Parathyroid adenoma (tissue), 2 donors: ENCODE measurements around the gene DUSP2.

Experiments
- H2AFZ ChIP-seq: fragments of 300-600 bp; sonication (generic); one replicate; pipeline ENCODE4 v1.7.0; 2017; ENCODE audit warnings: antibody characterized with exemption, mild to moderate bottlenecking
- H3K27ac ChIP-seq: fragments of 300-600 bp; sonication (generic); one replicate; pipeline ENCODE4 v1.7.0; 2017
- H3K27me3 ChIP-seq: fragments of 300-600 bp; sonication (generic); one replicate; pipeline ENCODE4 v1.7.0; 2017; ENCODE audit warnings: low read length; ENCODE audit not compliant: control insufficient read depth, insufficient read depth
- H3K36me3 ChIP-seq: fragments of 300-600 bp; sonication (generic); one replicate; pipeline ENCODE4 v1.7.0; 2017; ENCODE audit warnings: low read length; ENCODE audit not compliant: control insufficient read depth, insufficient read depth
- H3K4me1 ChIP-seq: fragments of 300-600 bp; sonication (generic); one replicate; pipeline ENCODE4 v1.7.0; 2017; ENCODE audit warnings: control low read depth
- H3K4me2 ChIP-seq: fragments of 300-600 bp; sonication (generic); one replicate; pipeline ENCODE4 v1.7.0; 2017; ENCODE audit warnings: low read length
- H3K4me3 ChIP-seq: fragments of 300-600 bp; sonication (generic); one replicate; pipeline ENCODE4 v1.7.0; 2017; ENCODE audit warnings: low read depth, low read length
- H3K79me2 ChIP-seq: fragments of 300-600 bp; sonication (generic); one replicate; pipeline ENCODE4 v1.7.0; 2017; ENCODE audit warnings: control low read depth
- H3K9ac ChIP-seq: fragments of 300-600 bp; sonication (generic); one replicate; pipeline ENCODE4 v1.7.0; 2017; ENCODE audit warnings: mild to moderate bottlenecking
- H3K9me3 ChIP-seq: fragments of 300-600 bp; sonication (generic); one replicate; pipeline ENCODE4 v1.7.0; 2017; ENCODE audit warnings: low read length; ENCODE audit not compliant: control insufficient read depth
- TF ChIP-seq, protein P1 (sequence below): fragments of 300-600 bp; sonication (generic); IDR thresholded peaks from one replicate; pipeline ENCODE4 v1.7.0; 2017; ENCODE audit warnings: antibody characterized with exemption, mild to moderate bottlenecking
- donor health status: primary hyperparathyroidism.

DUSP2 gene

DNA sequence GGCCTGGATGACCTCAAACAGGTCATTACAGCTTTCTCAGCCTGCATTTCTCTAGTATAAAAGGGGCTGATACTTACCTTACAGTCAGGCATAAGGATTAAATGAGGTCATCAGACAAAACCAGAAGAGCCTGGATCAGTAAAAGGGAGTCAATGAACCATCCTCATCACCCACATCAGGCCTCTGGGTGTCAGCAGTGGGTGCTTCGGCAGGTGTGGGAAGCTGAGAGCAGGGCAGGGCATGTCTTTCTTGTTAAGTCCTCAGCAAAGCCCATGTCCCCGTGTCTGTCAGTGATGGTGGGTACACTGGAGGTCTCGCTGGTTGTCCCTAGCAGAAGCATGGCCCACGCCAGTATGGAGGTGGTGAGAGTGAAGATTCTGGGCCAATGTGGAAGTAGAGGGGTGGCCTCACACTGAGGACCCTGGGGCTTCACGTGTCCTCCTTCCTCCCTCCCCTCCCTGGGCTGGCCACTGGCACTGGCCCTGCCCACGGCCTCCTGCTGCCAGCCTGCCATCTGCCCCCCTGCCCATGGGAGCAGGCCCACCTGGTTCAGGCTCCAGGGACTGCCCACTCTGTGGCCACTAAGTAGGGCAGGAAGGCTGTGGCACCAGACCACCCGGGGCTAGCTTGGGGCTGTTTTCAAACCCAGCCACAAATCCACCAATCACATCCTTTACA, 33.3 kb downstream of the DUSP2 start:
- Histone ChIP-seq H3K27ac (no peak overlapping the region), H3K9ac (no peak overlapping the region), H3K9me3 (no peaks in the 10 kb centered on the region), H3K27me3 (no peaks in the 10 kb centered on the region), H3K4me1 (no peaks in the 10 kb centered on the region), H2AFZ (no peak overlapping the region), H3K79me2 (no peaks in the 10 kb centered on the region), H3K4me2 (no peak overlapping the region), H3K36me3 (no peaks in the 10 kb centered on the region), H3K4me3 (no peak overlapping the region)
- TF ChIP-seq, protein P1, sequence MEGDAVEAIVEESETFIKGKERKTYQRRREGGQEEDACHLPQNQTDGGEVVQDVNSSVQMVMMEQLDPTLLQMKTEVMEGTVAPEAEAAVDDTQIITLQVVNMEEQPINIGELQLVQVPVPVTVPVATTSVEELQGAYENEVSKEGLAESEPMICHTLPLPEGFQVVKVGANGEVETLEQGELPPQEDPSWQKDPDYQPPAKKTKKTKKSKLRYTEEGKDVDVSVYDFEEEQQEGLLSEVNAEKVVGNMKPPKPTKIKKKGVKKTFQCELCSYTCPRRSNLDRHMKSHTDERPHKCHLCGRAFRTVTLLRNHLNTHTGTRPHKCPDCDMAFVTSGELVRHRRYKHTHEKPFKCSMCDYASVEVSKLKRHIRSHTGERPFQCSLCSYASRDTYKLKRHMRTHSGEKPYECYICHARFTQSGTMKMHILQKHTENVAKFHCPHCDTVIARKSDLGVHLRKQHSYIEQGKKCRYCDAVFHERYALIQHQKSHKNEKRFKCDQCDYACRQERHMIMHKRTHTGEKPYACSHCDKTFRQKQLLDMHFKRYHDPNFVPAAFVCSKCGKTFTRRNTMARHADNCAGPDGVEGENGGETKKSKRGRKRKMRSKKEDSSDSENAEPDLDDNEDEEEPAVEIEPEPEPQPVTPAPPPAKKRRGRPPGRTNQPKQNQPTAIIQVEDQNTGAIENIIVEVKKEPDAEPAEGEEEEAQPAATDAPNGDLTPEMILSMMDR, result no peak

DNA sequence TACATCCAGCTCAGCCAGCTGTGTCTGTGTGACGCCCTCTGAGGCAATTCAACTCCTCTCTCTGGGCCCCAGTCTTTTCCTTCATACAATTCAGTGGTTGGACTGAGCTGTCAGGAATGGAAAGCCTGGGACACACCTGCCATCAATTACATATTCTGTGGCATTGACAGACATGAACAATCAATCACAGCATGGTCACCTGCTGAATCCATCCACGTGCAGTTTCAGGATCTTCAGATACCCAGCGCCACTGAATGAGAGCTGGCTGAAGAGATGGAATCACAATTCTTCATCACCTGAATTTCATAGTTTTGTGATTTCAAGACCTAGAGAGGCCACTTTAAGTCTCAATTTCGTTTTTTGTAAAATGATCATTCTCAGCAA, 34.0 kb downstream of the DUSP2 start:
- no peaks in the 10 kb centered on the region for H3K9me3 ChIP-seq
- no peak overlapping the region for H2AFZ ChIP-seq
- H3K79me2 ChIP-seq, result no peaks in the 10 kb centered on the region
- H3K4me3 ChIP-seq, result no peak overlapping the region
- no peaks in the 10 kb centered on the region for H3K27me3 ChIP-seq
- no peak overlapping the region for H3K27ac ChIP-seq
- no peaks in the 10 kb centered on the region for H3K4me1 ChIP-seq
- H3K9ac ChIP-seq, result no peak overlapping the region
- H3K4me2 ChIP-seq, result no peak overlapping the region
- TF ChIP-seq, protein P1, result no peak
- H3K36me3 ChIP-seq, result no peaks in the 10 kb centered on the region

DNA sequence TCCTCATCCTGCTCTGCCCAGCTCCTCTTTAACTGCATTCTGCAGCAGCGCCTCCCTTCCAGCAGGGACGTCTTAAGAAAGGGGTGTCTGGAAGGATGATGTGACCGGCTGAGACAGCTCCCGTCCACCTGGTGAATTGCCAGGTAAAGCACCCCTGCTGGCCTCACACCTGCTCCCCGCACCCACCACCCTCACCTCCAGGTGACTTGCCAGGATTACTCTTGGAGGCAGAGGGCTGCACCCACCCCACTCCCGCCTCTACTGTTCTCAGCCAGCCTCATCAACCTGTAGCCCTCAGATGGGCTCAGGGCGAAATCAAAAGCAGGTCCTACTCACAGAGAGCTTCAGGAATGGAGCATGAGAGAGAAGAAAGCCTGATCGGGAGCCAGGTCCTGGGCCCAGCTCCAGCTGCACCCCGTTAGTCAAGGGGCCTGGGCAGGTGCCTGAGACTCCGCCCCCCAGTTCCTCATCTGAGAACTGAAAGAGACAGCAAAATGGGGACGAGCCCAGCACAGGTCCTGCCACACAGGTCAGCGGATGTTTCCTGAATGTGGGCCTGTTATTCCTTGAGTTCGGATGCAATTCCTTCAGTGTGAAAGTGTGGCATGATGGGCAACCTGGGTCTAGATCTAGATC, 34.5 kb downstream of the DUSP2 start:
- TF ChIP-seq, protein P1, result no peak
- Histone ChIP-seq H3K36me3 (no peaks in the 10 kb centered on the region), H3K79me2 (no peaks in the 10 kb centered on the region), H3K27ac (no peak overlapping the region), H2AFZ (no peak overlapping the region), H3K4me3 (no peak overlapping the region), H3K4me2 (no peak overlapping the region), H3K4me1 (no peaks in the 10 kb centered on the region), H3K9ac (no peak overlapping the region), H3K27me3 (no peaks in the 10 kb centered on the region), H3K9me3 (no peaks in the 10 kb centered on the region)

DNA sequence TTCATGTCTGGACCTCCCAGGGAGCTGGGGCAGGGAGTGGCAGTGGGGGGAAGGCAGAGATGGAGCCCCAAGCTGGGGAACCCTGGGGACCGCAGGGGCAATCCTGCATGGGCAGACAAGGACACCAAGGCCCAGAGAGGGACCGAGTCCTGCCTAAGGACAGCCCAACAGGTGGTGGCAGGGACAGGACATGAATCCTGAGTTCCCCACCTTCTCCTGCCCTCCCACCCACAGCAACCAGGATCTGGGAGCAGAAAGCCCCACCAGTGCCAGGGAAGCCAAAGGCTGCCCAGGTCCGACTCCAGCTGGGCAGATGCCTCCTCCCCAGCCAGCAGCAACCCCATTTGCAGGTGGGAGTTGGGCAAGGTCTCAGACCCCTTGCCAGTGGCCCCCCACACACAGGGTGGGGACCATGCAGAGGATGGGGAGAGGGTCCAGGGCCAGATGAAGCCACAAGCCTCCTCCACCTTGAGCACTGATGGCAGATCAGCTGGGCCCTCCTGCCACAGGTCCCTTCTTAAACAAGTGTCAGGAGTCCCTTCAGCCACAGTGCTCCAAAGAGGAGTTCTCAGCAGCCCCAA, 35.2 kb downstream of the DUSP2 start:
- H3K27ac ChIP-seq, result no peak overlapping the region
- H3K79me2 ChIP-seq, result no peaks in the 10 kb centered on the region
- TF ChIP-seq, protein P1, result no peak
- H3K36me3 ChIP-seq, result no peaks in the 10 kb centered on the region
- H3K27me3 ChIP-seq, result no peaks in the 10 kb centered on the region
- no peaks in the 10 kb centered on the region for H3K4me1 ChIP-seq
- H3K4me3 ChIP-seq, result no peak overlapping the region
- H3K4me2 ChIP-seq, result no peak overlapping the region
- no peak overlapping the region for H2AFZ ChIP-seq
- H3K9me3 ChIP-seq, result no peaks in the 10 kb centered on the region
- H3K9ac ChIP-seq, result no peak overlapping the region
